ENCODE measurements around the gene KLB. TPM values are rescaled to one million over a fixed set of nuclear protein-coding genes. Genes with fewer than 3 reads are reported as not detected.

KLB gene
- total RNA-seq, 2 donors from 2014 or later = 0.23 to 0.34 TPM

DNA sequence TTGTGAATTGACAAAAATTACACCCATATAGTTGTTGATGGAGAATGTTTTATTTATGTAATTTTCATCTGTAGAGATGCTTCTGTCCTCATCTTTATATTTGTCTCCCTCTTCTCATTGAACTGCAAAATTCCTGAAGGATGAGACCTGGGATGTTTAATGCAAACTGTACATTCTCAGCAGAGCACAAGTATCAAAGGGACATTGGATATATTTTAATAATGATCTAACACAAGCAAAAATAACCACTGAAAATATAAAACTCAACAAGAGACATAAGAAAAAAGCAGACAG lies 91.9 kb downstream of the KLB start:
- intact Hi-C loops (cut with DNase I) = no loop called here
- Histone ChIP-seq H3K27ac (no peak overlapping the region), H3K4me1 (replicated peaks) (no peaks in the 10 kb centered on the region), H3K36me3 (peaks cover 0 to 3% of the 10 kb centered on the region in 2 donors), H3K4me3 (no peak overlapping the region), H3K27me3 (replicated peaks; ENCODE audit: insufficient read depth) (no peaks in the 10 kb centered on the region), H3K9me3 (no peaks in the 10 kb centered on the region)
- DNase-seq (ENCODE audit: low spot score) = no peak
- TF ChIP-seq, protein P1, sequence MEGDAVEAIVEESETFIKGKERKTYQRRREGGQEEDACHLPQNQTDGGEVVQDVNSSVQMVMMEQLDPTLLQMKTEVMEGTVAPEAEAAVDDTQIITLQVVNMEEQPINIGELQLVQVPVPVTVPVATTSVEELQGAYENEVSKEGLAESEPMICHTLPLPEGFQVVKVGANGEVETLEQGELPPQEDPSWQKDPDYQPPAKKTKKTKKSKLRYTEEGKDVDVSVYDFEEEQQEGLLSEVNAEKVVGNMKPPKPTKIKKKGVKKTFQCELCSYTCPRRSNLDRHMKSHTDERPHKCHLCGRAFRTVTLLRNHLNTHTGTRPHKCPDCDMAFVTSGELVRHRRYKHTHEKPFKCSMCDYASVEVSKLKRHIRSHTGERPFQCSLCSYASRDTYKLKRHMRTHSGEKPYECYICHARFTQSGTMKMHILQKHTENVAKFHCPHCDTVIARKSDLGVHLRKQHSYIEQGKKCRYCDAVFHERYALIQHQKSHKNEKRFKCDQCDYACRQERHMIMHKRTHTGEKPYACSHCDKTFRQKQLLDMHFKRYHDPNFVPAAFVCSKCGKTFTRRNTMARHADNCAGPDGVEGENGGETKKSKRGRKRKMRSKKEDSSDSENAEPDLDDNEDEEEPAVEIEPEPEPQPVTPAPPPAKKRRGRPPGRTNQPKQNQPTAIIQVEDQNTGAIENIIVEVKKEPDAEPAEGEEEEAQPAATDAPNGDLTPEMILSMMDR (IDR thresholded peaks at IDR 0.05) = no peak
- TF ChIP-seq POLR2A (IDR thresholded peaks at IDR 0.05) (no peak), POLR2AphosphoS5 (IDR thresholded peaks at IDR 0.05) (no peak)

Small RNAs within 50 kb of the gene (microRNA-seq; reads per million reads assigned to microRNA genes)
- gene MIR5591 = not detected

Small RNAs within 50 kb of the gene (small RNA-seq; reads per million reads assigned to genes)
- gene MIR5591 (0 reads per million in 2 donors), gene RF00019 (0 reads per million in 2 donors), gene RNU6-887P (0 reads per million in 2 donors)

Other genes with a start within 250 kb of the KLB start
- gene WDR19, start 224.4 kb upstream of the KLB start, total RNA-seq = 10 to 100 TPM; 27.3 to 42.5 TPM
- gene RFC1, start 40.6 kb upstream of the KLB start, total RNA-seq = 10 to 100 TPM; 27.7 to 33.3 TPM
- 1,000 to 10,000 TPM; 1,563 to 5,624 TPM for gene RPL9, start 52.0 kb downstream of the KLB start, total RNA-seq
- gene LIAS, start 52.1 kb downstream of the KLB start, total RNA-seq = 10 to 100 TPM; 11.2 to 15.3 TPM
- gene UGDH, start 120.5 kb downstream of the KLB start, total RNA-seq = 100 to 1,000 TPM in 1 of 2 donors, 10 to 100 TPM in 1; 59.0 to 147 TPM
- 100 to 1,000 TPM in 1 of 2 donors, 10 to 100 TPM in 1; 36.1 to 101 TPM for gene SMIM14, start 231.9 kb downstream of the KLB start, total RNA-seq

Measured in prostate gland (tissue), 2 donors.